T-helper 1 cell treated with Interleukin-12 subunit alpha and Interleukin-12 subunit beta and Interleukin-4 antibody, amounts not matched to agents 30 μg/mL and 1 μg/mL, for 36 hours (primary cell): ENCODE measurements around the gene LDLRAD4.

Source experiments
- H3K27ac Mint-ChIP-seq: one replicate; pipeline ENCODE4 v1.8.0; 2021; ENCODE audit warnings: mild to moderate bottlenecking, mixed read lengths
- H3K27me3 Mint-ChIP-seq: one replicate; pipeline ENCODE4 v1.8.0; 2021; ENCODE audit warnings: low read depth, mixed read lengths
- H3K36me3 Mint-ChIP-seq: one replicate; pipeline ENCODE4 v1.8.0; 2021; ENCODE audit warnings: low read depth, mixed read lengths
- H3K4me1 Mint-ChIP-seq: one replicate; pipeline ENCODE4 v1.8.0; 2021; ENCODE audit warnings: low read depth, mixed read lengths
- H3K4me3 Mint-ChIP-seq: one replicate; pipeline ENCODE4 v1.8.0; 2021; ENCODE audit warnings: mild to moderate bottlenecking, moderate library complexity, mixed read lengths
- H3K9me3 Mint-ChIP-seq: one replicate; pipeline ENCODE4 v1.8.0; 2021; ENCODE audit warnings: mixed read lengths

The LDLRAD4 gene

DNA sequence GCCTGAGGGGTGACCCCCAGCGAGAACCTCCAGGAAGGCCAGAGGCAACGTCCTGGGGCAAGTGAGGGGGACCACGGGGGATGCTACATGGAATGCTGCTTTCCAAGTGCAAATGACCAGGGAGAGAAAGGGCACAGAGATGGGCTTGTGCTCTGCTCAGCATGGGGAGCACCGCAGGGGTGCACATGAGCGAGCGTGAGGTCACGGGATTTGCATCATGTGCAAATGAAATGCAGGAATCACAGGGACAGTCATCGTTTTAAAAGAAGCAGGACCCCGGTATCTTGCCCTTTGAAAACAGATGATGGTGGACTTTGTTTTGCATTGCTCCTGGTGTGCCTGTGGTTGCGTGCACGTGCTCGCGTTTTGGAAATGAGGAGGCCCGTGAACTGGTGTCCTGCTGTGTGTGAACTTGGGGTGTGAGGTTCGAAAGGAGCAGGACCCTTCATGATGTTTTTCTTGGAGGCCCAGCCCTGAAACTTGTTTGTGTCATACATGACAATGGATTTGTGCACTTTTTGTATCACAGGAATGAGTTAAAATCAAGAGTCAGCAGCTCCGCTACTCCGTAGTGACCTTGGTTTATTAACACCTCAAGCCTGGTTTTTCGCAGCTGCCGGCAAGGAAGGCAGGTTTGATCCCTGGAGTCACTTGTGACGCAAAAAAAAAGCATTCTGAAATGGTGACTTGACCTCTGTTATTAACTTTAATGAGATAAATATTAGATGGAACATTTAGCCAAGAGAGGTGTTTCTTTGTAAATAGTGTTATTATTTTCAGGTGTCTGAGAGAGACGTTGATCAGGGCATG is 234.5 kb downstream of the LDLRAD4 start:
- Mint-ChIP-seq H3K27me3 (no peaks in the 10 kb centered on the region), H3K27ac (no peak overlapping the region), H3K4me3 (no peak overlapping the region), H3K36me3 (peaks cover 3% of the 10 kb centered on the region), H3K9me3 (no peaks in the 10 kb centered on the region), H3K4me1 (peaks cover 37% of the 10 kb centered on the region)

DNA sequence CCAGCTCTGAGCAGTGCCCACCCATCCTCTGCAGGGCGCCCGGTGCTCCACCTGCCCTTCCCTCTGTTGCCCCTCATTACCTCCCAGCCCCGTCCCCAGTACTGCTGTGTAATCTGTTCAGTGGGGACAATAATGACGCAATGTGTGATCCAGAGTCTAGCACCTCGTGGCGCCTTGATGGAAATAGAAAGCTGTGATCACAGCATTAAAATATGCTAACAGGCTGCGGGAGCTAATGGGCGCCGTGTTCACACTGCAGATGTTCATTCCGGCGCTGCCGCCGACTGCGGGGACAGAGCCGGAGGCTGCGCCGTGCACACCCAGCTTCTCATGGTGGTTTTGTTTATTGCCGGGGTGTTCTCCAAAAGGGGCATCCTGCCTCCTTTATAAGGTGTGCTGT is 235.2 kb downstream of the LDLRAD4 start:
- peaks cover 37% of the 10 kb centered on the region for H3K4me1 Mint-ChIP-seq
- H3K27ac Mint-ChIP-seq: no peak overlapping the region
- H3K9me3 Mint-ChIP-seq: no peaks in the 10 kb centered on the region

DNA sequence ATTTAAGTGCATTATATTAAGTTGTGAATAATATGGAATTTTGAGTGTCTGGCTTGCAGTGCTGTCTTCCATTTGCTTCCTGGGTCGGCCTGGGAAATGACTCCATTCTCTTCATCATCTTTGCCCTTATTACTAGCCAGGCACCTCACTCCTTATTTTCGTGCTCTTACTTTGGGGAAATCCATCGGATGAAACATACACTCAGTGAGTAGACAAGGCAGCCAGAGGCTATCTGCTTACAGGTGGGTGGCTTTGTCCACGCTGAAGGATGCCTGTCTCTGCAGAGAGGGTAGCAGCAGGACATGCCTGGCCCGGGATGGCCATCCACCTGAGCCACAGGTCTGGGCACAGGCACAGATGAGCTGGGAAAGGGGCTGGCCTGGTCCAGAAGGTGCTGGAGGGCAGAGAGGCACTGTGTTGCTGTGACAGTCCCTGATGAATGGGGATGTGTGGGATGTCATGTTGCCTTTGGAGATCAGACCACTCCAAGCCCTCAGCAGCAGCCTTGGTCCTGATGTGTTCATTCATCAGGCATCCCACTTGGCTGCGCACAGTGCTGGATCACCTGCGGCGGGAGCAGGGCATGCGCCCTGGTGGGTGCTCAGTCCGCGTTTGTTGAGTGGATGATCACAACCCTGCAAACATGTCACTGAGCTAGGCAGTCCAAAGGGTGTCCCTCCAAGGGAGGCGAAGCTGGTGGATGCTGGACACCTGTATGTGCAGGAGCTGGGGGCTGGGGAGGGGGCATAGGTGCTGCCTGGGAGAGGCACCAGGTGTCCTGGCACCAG is 236.0 kb downstream of the LDLRAD4 start:
- Mint-ChIP-seq H3K27me3 (no peaks in the 10 kb centered on the region), H3K27ac (no peak overlapping the region), H3K36me3 (peaks cover 3% of the 10 kb centered on the region)

More for the DNA sequence above, 235.2 kb downstream of the LDLRAD4 start:
- Mint-ChIP-seq H3K4me3 (no peak overlapping the region), H3K36me3 (peaks cover 3% of the 10 kb centered on the region), H3K27me3 (no peaks in the 10 kb centered on the region)

DNA sequence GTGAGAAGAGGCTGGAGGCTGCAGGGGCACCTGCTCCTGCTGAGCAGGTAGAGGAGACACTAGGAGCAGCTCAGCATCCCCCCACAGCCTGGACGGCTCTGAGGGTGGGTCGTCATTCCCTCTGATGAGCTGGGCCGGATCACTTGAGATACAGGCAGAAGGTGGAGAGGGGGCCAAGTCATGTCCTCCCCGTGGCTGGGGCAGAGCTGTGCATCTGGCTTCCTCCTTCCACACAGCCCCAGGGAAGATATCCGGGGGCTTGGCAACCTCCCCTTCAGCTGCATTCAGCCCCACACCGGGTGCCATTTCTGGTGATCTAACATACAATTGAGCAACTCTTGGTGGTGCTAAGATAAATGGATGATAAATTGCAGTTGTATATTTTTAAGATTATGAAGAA is 236.9 kb downstream of the LDLRAD4 start:
- Mint-ChIP-seq H3K4me1 (peaks cover 34% of the 10 kb centered on the region), H3K9me3 (no peaks in the 10 kb centered on the region), H3K4me3 (peak overlapping the region; percentile 47), H3K36me3 (peaks cover 3% of the 10 kb centered on the region), H3K27ac (no peak overlapping the region), H3K27me3 (no peaks in the 10 kb centered on the region)

More for the DNA sequence above, 236.0 kb downstream of the LDLRAD4 start:
- Mint-ChIP-seq H3K9me3 (no peaks in the 10 kb centered on the region), H3K4me1 (peaks cover 37% of the 10 kb centered on the region), H3K4me3 (no peak overlapping the region)

DNA sequence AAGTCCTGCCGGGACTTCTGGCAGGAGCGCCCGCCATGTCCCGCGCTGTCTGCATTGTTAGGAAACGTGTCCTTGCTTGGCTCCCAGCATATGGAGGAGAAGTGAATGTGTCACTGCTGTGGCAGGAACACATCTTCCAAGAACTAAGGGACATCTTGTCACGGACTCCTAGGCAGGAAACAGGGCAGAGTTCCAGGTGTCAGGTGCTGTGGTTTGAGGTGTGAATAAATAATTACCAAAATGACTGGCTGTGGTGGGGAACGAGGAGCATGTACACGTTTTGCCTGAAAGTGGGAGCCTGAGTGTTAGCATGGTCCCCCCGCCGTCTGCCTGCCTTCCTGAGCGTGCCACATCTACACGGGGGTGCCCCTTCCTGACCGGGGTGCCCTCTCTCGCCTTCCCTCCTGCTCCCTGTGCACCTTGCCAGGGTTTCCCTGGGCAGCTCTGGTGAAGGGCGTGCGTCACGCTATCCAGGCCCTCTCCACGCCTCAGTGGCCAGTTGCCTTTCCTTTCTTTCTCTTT is 237.5 kb downstream of the LDLRAD4 start:
- no peaks in the 10 kb centered on the region for H3K9me3 Mint-ChIP-seq
- H3K4me3 Mint-ChIP-seq: peak overlapping the region; percentile 47
- H3K4me1 Mint-ChIP-seq: peaks cover 30% of the 10 kb centered on the region
- peak overlapping the region; percentile 33 for H3K27ac Mint-ChIP-seq
- peaks cover 3% of the 10 kb centered on the region for H3K36me3 Mint-ChIP-seq
- no peaks in the 10 kb centered on the region for H3K27me3 Mint-ChIP-seq

DNA sequence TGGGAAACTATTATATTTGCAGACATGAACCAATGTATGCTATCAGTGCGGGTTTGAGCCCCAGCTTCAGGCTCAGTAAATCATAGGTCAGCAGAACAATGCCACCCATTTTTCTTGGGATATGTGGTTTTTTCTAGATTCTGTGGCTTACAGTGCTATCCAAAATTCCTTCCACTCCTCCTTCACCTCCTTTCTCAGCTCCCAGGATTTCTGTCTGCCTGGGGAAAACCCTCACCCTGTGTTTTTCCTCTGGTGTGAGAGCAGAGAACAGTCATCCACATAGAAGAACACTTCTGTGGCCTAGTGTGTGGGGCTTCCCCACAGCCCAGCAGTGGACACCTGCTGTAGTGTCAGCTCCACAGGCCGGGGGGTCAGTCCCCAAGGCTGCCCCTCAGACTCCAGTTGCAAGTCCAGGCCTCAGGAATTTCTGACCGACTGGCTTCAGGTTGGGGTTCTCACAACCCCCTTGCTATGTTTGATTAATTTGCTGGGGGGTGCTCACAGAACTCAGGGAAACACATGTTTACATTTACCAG is 238.2 kb downstream of the LDLRAD4 start:
- H3K4me1 Mint-ChIP-seq: peaks cover 30% of the 10 kb centered on the region
- peaks cover 3% of the 10 kb centered on the region for H3K36me3 Mint-ChIP-seq
- no peaks in the 10 kb centered on the region for H3K9me3 Mint-ChIP-seq
- H3K27ac Mint-ChIP-seq: no peak overlapping the region
- H3K27me3 Mint-ChIP-seq: no peaks in the 10 kb centered on the region
- H3K4me3 Mint-ChIP-seq: no peak overlapping the region

DNA sequence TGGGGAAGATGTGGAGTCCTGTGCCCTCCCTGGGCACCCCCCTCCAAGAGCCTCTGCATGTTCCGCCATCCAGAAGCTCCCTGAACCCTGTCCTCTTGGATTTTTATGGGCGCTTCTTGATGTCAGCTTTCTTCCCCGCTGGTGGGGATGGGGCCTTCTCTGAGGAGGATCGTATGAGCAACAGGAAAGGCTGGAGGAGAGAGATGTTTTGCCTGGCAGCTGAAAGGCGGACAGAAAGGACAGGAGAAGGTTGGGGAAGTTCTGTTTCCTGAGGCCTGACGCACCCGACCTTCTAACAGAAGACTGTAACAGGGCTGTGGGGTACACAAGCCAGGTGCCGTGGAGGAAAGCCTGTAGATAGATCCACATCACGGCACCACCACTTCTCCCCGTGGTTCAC is 238.8 kb downstream of the LDLRAD4 start:
- no peak overlapping the region for H3K4me3 Mint-ChIP-seq
- no peak overlapping the region for H3K27ac Mint-ChIP-seq
- H3K36me3 Mint-ChIP-seq: peaks cover 3% of the 10 kb centered on the region
- H3K9me3 Mint-ChIP-seq: no peaks in the 10 kb centered on the region
- no peaks in the 10 kb centered on the region for H3K27me3 Mint-ChIP-seq
- H3K4me1 Mint-ChIP-seq: peaks cover 33% of the 10 kb centered on the region

DNA sequence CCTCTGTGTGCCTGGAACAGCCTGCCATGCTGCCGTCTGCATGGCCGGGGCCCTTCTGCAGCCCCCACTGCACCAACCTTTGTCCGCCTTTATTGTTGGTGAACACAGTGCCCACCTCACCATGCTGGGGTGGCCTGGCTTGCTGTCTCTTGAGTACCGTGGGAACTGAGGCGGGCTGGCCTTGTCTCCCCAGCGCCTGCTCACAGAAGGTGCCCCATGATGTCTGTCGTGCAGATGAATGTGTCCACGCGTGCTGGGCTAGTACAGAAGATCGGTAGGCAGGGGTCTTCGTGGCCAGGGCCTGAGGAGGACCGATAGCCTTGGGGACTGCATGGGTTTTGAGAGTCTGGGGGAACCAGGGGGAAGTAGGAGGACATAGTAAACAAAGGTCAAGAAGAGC is 242.4 kb downstream of the LDLRAD4 start:
- H3K36me3 Mint-ChIP-seq: peaks cover 3% of the 10 kb centered on the region
- H3K9me3 Mint-ChIP-seq: no peaks in the 10 kb centered on the region
- H3K27ac Mint-ChIP-seq: peak overlapping the region; percentile 10
- no peaks in the 10 kb centered on the region for H3K27me3 Mint-ChIP-seq
- H3K4me1 Mint-ChIP-seq: peaks cover 44% of the 10 kb centered on the region
- no peak overlapping the region for H3K4me3 Mint-ChIP-seq

DNA sequence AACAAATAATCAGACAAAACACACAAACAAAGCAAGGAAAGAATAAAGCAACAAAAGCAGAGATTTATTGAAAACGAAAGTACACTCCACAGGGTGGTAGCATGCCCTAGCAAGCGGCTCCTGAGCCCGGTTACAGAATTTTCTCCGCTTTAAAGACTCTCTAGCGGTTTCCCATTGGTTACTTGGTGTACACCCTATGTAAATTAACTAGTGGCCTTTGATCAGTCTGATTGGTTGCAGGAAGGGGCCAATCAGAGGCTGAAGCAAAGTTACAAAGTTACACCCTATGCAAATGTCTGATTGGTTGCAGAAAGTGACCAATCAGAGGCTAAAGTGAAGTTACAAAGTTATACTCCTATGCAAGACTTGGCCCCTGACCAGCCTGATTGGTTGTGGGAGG is 242.9 kb downstream of the LDLRAD4 start:
- Mint-ChIP-seq H3K36me3 (peaks cover 6% of the 10 kb centered on the region), H3K4me1 (peaks cover 42% of the 10 kb centered on the region), H3K4me3 (no peak overlapping the region), H3K9me3 (peaks cover 2% of the 10 kb centered on the region), H3K27me3 (no peaks in the 10 kb centered on the region), H3K27ac (no peak overlapping the region)

DNA sequence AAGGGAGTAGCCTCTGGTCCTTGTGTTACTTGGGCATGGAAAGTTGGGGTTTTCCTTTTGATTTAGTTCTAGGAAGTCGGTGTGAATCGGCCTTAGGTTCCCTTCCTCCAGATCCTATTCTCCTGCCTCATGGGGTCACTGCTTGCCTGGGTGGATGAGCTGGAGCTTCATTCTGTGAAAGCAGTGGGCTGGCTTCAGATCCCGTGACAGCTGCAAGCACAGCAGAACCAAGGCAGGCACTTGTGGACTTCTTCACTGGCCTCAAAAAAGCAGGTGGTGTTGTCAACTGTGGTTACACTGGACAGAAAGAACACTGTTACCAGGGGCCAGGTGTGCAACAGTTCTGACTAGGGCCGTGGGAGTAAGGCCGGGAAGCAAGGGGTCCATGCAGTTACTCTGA is 243.4 kb downstream of the LDLRAD4 start:
- H3K27me3 Mint-ChIP-seq: no peaks in the 10 kb centered on the region
- no peak overlapping the region for H3K27ac Mint-ChIP-seq
- H3K4me3 Mint-ChIP-seq: no peak overlapping the region
- peaks cover 42% of the 10 kb centered on the region for H3K4me1 Mint-ChIP-seq
- H3K9me3 Mint-ChIP-seq: peaks cover 6% of the 10 kb centered on the region
- peaks cover 10% of the 10 kb centered on the region for H3K36me3 Mint-ChIP-seq

DNA sequence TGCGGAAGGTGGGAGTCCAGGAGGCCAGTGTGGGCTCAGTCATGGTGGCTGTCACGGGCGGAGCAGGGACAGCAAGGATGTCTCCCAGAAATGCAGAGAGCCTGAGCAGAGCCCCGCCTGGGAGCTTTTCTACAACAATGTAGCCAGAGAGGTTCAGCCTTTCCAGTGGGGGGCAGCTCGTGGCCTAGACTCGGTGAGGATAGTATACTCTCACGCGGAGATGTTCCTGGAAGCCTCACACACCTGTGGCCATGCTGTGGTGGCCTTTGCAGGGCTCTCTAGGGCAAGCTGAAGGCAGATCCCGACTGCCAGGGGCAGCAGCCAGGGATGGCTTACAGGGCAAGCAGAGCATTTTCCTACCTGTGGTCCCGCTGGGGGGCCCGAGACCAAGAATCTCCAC is 244.1 kb downstream of the LDLRAD4 start:
- Mint-ChIP-seq H3K27me3 (no peaks in the 10 kb centered on the region), H3K4me1 (peaks cover 41% of the 10 kb centered on the region), H3K9me3 (peaks cover 14% of the 10 kb centered on the region), H3K4me3 (no peak overlapping the region), H3K27ac (no peak overlapping the region), H3K36me3 (peaks cover 16% of the 10 kb centered on the region)

DNA sequence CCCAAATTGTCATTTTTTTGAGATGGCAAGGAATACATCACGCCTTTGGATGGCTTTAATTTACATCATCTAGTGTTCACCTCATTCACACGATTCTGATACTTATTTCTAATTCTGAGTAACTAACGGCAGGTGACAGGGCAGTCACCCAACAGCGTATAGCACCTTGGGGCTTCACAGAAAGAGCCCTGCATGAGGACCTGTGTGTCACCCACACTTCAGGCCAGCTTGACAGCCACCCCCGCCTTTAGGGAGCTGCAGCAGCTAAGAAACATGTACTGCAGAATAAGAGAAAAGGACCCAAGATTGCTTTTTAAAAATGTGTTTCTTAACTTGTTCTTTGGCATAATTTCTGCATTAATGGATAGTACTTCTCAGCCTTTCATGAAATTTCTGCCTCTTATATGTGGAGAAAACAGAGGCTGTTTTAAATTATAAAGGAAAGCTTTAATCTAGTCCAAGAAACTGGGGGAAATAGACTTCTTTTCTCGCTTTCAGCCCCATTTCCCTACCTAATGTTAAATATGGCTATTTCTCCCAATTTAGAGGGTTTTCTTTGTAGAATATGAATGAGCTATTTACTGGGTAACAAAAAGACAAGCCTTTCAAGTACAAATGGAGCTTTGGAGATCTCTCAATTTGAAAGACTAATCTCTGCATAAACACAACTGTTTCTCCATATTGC is 245.1 kb downstream of the LDLRAD4 start:
- Mint-ChIP-seq H3K27ac (no peak overlapping the region), H3K4me3 (peak overlapping the region; percentile 10), H3K4me1 (peaks cover 41% of the 10 kb centered on the region)

DNA sequence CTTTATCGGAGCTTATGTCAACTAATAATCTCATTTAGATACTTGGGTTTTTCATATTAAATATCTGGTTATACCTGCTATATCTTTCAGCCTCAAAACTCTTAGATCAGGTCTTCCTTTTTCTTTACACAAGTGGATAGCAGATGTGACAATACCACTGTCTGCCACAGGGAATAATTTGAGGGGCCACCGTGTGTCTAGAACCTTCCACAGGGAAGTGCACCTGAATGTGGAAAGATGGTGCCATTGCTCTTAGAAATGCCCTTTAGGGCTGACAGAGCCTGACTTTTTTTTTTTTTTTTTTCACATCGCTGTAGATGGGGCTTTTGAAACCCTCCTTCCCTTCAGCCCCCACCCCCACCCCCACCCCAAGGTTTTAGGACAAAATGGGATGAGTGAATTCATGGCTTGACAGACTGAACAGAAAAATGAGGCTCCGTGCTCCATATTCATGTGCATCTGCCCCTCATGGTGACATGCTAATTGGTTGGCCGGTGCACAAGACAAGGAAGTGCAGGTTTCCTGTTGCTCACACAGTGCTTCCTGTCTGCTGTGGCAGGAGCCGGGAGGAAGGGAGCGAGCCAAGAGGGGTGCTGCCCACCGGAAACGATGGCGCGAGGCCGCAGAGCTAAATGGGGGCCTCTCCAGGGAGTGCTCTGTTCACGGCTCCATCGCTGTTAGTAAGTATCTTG is 246.0 kb downstream of the LDLRAD4 start:
- H3K4me1 Mint-ChIP-seq: peaks cover 45% of the 10 kb centered on the region

More for the DNA sequence above, 245.1 kb downstream of the LDLRAD4 start:
- H3K9me3 Mint-ChIP-seq: peaks cover 18% of the 10 kb centered on the region
- H3K36me3 Mint-ChIP-seq: peaks cover 19% of the 10 kb centered on the region
- no peaks in the 10 kb centered on the region for H3K27me3 Mint-ChIP-seq

DNA sequence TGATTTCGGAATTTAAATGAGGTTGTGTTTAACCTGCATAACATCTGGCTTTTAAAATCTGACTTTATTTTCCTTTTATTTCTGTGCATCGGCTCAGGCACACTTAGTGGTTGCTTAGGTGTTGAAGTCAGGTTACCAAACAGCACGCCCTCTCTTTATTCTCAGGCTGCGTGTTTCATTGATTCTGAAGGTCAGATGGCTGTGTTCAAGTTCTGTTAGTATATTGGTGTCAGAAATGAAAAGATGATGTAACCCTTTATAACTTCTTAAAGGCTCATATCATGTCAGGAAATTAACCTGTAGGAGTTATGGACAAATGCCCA is 246.5 kb downstream of the LDLRAD4 start:
- no peaks in the 10 kb centered on the region for H3K27me3 Mint-ChIP-seq
- peak overlapping the region; percentile 95 for H3K4me3 Mint-ChIP-seq
- H3K4me1 Mint-ChIP-seq: peaks cover 46% of the 10 kb centered on the region

More for the DNA sequence above, 246.0 kb downstream of the LDLRAD4 start:
- Mint-ChIP-seq H3K9me3 (peaks cover 18% of the 10 kb centered on the region), H3K27ac (peak overlapping the region; percentile 92), H3K4me3 (peak overlapping the region; percentile 95), H3K36me3 (peaks cover 21% of the 10 kb centered on the region), H3K27me3 (no peaks in the 10 kb centered on the region)

More for the DNA sequence above, 246.5 kb downstream of the LDLRAD4 start:
- Mint-ChIP-seq H3K36me3 (peaks cover 22% of the 10 kb centered on the region), H3K27ac (peak overlapping the region; percentile 92), H3K9me3 (peaks cover 18% of the 10 kb centered on the region)
